RWPE1 (cell line): ENCODE data around the gene MAMDC4.

Experiments used
- CTCF ChIA-PET: fragments of 350-600 bp; sonication (Branson Sonifier 250); formaldehyde crosslinking; extraction: SDS; loops from one replicate; lab custom pipeline; 2021; lab: Yijun Ruan, JAX
- POLR2A ChIA-PET: fragments of 400-600 bp; formaldehyde crosslinking; extraction: SDS; loops from one replicate; lab custom pipeline; 2020; ENCODE audit warnings: antibody characterized with exemption; ENCODE audit not compliant: low non-redundant PET; lab: Yijun Ruan, JAX
- DNase-seq: peaks from one replicate; pipeline ENCODE4 v3.0.0; 2012; ENCODE audit warnings: low spot score
- H3K27ac ChIP-seq: fragments of 450-650 bp; 2 replicates; pipeline ENCODE4 v1.5.1; 2017
- CTCF ChIP-seq: fragments of 450-650 bp; conservative IDR thresholded peaks from 2 replicates; pipeline ENCODE4 v1.5.1; 2017; ENCODE audit warnings: low read depth, mild to moderate bottlenecking

Gene MAMDC4

GRCh38 chr9:136849960-136850865 lies 1.9 kb upstream of the MAMDC4 start:
- POLR2A ChIA-PET = interaction anchor here (0.6 kb wide), 2 partner anchors 32 to 88 kb away, joined by 3 read pairs; no protein-coding TSS in a partner anchor
- no peak for DNase-seq
- TF ChIP-seq CTCF = no peak
- H3K27ac ChIP-seq = peak overlapping the region; percentile 98
- CTCF ChIA-PET = interaction anchor here (0.5 to 1.0 kb wide), 3 partner anchors 121 to 180 kb away, joined by 3 to 4 read pairs (median 3); no protein-coding TSS in a partner anchor

- no peak for DNase-seq
- no peak for TF ChIP-seq CTCF
- CTCF ChIA-PET = interaction anchor here (0.6 to 0.7 kb wide), 3 partner anchors 85 to 184 kb away, joined by 3 read pairs; no protein-coding TSS in a partner anchor
- POLR2A ChIA-PET = interaction anchor here (0.6 kb wide), 2 partner anchors 31 to 89 kb away, joined by 3 read pairs; no protein-coding TSS in a partner anchor
- H3K27ac ChIP-seq = peak overlapping the region; percentile 98
Measured at GRCh38 chr9:136850866-136851775, 1.0 kb upstream of the MAMDC4 start.

- POLR2A ChIA-PET = interaction anchor here (0.5 to 1.1 kb wide), 2 partner anchors 30 to 125 kb away, joined by 3 to 5 read pairs; no protein-coding TSS in a partner anchor
- peak overlapping the region; percentile 98 for H3K27ac ChIP-seq
- TF ChIP-seq CTCF = no peak
- CTCF ChIA-PET = no interaction called here
- no peak for DNase-seq
Measured at GRCh38 chr9:136852664-136853595, 784 bp downstream of the MAMDC4 start.

- no peak for TF ChIP-seq CTCF
- H3K27ac ChIP-seq = peak overlapping the region; percentile 98
- CTCF ChIA-PET = no interaction called here
- POLR2A ChIA-PET = interaction anchor here (1.1 kb wide), 1 partner anchor 29 kb away, joined by 5 read pairs; no protein-coding TSS in a partner anchor
- DNase-seq = no peak
Measured at GRCh38 chr9:136853596-136854112, 1.5 kb downstream of the MAMDC4 start.

- ChIA-PET CTCF (interaction anchor here (0.8 kb wide), 1 partner anchor 10 kb away, joined by 3 read pairs; no protein-coding TSS in a partner anchor), POLR2A (interaction anchor here (1.1 kb wide), 1 partner anchor 29 kb away, joined by 5 read pairs; no protein-coding TSS in a partner anchor)
- TF ChIP-seq CTCF = no peak
- peak overlapping the region; percentile 98 for H3K27ac ChIP-seq
- DNase-seq = no peak
Measured at GRCh38 chr9:136854113-136854841, 2.1 kb downstream of the MAMDC4 start.
